NCI-H2029 treated with DMSO at 0.1 percent for 48 hours (cell line): ENCODE measurements around the gene PPP1R3C.

Experiments used
- DNase-seq: peaks from one replicate; lab custom pipeline; 2025; lab: John Stamatoyannopoulos, UW

Gene PPP1R3C

GRCh38 chr10:91629715-91630549 is 2.9 kb downstream of the PPP1R3C start:
- DNase-seq, result no peak

DNA sequence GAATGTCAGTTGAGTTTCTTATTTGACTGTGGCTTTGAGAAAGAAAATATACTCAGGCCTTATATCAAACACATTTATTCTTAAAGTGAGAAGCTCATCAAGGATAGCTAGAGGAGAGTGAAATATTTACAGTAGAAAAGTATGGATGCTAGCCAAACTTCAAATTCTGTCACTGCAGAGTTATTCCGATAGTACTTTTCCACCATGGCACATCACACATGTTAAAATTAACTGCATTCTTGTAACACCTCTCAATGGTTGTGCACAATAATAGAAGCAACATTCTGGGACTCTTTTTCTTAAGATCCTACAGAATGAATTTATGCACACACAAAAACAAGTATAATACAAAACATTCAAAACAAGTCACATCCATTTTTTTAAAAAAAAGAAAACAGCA is 4.5 kb downstream of the PPP1R3C start:
- DNase-seq, result no peak

DNA sequence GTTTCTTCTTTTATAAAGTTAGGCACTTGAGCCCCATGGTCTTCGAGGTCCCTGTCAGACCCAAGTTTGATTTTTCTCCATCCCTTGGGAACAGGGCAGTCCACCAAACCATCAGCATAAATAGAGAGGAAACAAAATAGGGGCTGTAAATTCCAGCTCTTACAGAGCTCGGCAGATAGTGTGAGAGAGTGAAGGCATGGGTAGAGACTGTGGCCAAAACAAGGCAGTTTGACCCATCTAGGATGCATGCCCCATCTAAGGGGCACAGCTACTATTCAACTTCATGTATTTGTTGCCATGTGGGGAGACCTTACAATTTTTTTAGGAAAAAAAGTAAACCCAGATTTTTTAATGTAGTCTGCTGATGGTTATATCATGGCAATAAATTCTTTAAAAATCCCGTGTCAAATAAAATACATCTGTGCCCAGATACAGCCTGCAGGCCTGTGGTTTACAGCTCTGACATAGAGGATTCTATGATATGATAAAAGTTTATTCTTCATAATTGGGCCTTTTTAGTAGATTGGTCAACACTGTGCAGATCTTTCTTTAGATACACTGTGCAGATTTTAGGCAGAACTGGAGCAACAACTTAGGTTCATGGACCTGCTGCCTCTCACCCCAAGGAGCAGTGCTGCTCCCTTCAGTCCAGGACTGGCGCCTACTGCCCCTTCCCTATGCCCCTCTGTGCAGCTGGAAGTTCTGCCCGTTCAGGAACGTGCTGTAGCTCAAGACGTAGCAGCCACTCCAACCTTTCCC is 5.3 kb downstream of the PPP1R3C start:
- no peak for DNase-seq

DNA sequence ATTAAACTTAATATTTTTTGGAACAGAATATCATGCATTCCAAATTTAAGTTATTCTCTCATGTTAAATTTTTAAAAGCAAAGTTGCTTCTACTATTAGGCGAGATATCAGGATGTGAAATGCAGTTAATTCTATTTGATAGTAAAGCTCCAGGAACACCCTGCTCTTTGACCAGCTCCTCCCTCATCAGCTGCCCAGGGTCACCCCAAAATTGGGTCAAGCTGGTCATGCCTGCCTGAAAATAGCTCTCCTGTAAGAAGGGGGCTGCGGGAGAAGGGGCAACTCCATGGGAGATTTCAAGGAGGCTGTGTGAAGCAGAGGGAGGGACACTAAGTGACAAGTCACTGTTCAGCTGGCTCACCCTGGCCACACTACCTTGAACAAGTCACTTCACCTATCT is 5.9 kb downstream of the PPP1R3C start:
- no peak for DNase-seq

- no peak for DNase-seq
These were observed 8.2 kb downstream of the PPP1R3C start for GRCh38 chr10:91624633-91625032.

- no peak for DNase-seq
These were observed 10.3 kb downstream of the PPP1R3C start for GRCh38 chr10:91622601-91623000.

- DNase-seq, result no peak
These were observed 11.3 kb downstream of the PPP1R3C start for GRCh38 chr10:91621483-91622113.

DNA sequence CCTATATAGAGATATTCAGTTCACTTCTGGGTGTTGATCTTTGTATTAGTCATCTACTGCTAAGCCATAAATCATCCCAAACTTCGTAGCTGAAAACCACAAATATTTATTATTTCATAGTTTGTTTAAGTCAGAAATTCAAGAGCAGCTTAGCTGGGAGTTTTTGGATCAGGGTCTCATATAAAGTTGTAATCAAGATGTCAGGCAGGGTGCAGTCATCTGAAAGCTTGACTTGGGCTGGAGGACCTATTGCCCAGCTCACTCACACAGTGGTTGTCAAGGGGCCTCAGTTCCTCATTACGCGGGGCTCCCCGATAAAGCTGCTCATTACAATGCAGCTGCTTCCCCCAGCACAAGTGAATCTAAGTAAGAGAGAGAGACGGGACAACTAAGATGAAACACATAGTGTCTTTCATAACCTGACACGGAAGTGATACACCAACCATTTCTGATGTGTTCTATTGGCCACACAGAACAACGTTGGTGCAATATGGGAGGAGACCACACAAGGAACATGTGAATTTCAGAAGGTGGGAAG is 15.7 kb downstream of the PPP1R3C start:
- DNase-seq, result no peak

- no peak for DNase-seq
These were observed 16.7 kb downstream of the PPP1R3C start for GRCh38 chr10:91616137-91616536.

- DNase-seq, result no peak
These were observed 18.6 kb downstream of the PPP1R3C start for GRCh38 chr10:91614225-91614624.

- DNase-seq, result no peak
These were observed 19.3 kb downstream of the PPP1R3C start for GRCh38 chr10:91613411-91614187.

DNA sequence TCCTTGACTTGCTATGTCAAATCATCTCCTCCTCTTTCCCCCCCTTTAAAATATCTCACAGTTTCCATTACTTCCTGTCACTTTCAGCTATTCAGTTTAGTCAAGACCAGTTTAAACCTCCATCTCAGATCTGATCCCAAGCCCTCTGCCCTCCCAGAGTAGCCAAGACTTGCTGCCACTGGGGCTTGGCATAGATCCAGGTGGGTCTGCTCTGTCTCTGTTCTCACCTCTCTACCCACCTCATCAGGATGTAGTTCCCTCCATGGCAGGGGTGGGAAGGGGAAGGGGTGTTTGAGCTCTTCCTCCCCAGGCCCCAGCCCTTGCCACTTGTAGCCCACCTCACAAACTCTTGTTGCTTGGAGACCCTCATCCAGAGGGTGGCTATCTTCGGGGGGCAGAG is 22.0 kb downstream of the PPP1R3C start:
- DNase-seq, result no peak

GRCh38 chr10:91610444-91610843 is 22.4 kb downstream of the PPP1R3C start:
- DNase-seq, result no peak

DNA sequence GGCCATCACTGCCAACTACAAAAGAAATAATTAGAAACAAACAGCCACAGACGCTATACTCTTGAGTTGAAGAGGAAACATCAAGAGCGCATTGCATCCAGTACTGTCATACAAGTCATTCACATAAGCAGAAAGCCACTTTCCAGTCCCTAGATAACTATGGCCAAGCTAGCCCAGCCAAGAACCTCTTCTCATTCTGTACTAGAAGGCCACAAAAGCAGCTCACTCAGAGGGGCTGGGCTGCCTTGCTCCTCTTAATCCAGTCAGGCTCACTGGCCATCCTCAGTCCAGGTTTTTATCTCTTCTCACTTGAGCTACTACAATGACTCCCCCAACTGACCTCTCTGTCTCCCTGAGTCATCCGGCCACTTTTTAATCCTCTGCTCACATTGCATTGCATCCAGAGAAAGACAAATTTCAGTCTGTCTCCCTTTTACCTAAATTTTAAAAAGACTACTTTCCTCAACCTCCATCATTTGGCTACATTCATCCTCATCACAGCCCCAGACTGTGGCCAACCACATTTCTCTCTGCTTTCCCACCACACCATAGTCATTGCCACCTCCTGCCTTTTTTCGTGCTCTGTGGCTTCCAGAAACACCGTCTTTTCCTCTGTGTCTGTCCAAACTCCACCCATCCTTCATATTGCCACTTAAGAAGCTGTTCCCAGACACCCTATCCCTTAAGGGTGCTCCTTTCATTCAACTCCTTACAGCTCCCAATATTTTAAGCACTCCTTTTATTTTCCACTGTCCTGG is 25.0 kb downstream of the PPP1R3C start:
- DNase-seq, result peak; percentile 18

DNA sequence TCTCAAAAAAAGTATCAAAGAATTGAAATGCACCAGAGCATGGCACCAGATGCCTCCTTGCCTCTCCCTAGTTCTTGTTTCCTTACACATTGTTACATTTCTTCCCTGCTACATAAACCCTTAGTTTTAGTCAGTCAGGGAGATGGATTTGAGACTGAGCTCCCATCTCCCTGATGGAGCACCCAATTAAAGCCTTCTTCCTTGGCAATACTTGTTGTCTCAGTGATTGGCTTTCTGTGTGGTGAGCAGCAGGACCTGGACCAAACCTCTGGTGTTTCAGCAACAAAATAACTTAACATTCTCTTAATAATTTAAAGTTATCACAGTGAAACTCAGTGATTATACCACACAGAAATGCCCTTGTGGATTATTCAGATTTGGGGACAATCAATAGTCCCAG is 26.9 kb downstream of the PPP1R3C start:
- no peak for DNase-seq

DNA sequence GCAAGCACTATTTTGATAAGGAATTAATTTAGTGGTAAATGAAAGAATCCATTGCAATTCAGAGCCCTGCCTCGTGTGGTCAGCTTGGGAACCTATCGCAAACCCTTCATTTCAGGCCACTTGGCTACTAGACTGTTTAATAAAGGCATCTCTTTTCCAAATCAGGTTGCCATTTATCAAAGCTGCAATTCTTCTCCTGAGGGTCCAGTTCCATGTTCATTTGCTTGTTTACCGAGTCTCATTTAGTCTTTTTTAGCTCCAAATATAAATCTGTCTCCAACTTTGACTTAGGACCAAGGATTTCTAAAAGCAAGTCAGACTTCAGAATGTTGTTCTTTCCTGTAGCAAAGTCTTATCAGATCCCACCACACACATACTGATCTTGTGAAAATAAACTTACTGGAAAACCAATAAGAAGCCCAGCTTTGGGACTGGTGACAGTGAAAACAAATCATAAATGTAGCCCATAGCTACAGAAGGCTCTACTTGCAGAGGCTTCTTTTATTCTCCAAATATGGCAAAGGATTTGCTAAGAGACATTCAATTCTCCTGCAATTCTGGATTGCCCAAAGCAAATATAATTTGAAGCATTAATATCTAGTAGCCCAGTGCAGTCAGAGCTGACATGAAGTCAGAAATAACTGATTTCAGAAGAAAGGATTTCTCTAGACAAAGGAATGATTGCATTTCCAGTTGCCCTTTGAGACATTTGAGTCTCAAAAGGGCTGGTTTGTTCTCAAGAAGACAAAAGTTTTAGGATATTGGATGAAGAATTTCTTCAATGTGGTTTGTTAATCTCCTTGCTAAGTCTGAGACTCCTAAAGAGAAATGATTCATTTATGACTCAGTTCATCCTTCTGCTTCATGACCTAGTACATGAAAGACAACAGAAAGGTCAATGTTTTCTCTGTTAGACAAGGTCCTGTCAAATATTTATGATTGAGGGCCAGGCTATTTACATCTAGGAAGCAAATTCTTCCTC is 28.0 kb downstream of the PPP1R3C start:
- DNase-seq, result no peak

DNA sequence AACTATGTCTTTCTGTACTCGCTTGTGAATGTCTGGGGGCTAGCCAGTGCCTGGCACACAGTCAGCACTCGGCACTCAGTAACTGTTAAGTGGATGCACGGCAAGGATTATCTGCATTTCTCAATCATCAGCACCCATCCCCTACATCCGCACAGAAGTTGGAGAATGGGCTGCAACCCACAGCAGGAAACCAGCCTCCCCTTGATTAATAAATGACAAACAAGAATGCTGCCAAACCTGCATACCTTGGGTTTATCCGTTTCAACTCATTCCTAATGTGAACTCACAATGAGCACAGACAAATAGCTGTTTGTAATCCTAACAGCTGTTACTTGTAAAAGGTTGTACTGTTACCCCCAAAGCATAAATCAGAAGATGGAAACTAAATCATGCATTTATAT is 28.9 kb downstream of the PPP1R3C start:
- DNase-seq, result no peak

DNA sequence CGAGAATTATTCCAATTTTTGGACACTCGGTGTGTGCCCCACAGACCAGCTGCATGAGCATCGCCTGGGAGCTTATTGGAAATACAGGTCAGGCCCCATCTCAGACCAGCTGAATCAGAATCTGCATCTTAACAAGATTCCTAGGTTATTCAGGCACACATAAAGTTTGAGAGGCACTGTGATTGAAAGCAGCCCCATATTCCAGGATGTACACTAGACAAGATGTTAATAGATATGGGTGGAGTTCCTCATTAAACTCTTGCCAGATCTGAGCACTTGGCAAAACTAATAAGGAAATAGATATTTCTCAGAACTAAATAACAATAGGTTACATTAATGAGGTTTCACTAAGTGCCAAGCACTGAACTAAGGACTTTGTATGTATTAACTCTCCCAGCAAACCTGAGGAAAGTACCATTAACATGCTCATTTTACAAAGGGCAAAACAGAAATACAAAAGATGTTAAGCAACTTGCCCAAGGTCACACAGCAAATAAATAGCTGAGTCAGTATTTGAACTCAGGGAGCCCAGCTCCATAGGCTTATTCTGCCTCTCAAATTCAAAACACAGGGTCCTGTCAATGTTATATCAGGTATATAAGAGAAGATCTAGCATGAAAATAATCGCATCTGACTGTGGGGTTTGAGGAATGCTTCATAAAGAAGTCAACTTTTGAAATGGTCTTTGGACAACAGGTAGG is 29.9 kb downstream of the PPP1R3C start:
- no peak for DNase-seq

DNA sequence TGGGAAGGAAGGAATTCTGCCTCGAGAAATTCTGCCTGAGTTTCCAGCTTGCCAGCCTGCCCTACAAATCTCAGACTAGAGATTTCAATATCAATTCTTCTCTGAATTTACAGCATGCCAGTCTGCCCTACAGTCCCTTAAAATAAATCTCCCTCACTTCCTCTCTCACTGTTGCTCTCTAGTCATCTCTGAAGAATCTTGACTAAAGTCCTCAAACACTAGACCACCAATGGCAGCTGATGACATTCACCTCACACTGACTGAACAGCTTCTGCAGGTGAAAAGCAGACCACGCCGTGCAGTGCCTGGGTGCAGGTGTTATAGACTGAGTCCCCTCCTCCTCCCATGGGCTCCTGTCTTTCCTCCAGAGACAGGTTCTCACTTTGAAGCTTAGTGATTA is 30.4 kb downstream of the PPP1R3C start:
- DNase-seq, result no peak
